ENCODE data around the gene ZMYND10.

Gene ZMYND10

DNA sequence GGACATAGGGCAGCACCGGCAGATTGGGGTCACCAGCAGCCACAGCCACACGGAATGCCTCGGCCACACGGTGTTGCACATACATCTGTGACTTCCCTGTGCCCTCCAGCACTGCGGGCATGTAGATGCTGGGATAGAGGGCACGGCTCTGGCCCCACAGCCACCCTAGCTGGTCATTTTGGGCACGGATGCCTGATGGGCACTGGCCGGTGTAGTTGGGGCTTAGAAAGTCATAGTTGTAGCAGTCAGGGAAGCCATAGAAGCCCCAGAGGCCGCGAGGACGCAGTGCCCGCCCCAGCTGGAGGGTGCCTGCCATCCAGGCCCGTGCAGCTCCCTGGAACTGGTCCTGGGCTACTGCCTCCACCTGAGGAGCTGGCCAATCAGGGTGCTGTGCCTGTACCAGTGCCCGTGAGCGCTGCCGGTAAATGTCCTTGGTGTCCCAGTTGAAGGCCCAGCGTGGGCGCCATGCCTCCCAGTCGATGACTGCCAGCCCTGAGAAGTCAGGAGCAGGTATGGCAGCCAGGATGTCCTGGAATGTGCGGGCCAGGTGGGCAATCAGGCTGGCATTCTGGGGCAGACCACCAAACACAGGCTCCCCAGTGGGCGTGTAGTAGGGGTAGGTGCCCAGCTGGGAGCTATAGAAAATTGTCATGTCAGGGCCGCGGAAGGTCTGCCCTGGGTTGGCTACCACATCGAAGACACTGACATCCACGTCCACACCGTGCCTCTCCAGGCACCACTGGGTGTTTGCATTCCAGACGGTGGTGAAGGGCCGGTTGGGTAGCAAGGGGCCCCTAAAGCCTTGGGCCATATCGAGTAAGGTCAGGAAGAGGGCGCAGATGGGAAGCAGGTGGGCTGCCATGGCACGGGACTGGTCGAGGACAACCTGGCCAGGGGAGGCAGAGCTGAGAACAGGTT is 43.2 kb downstream of the ZMYND10 start:
- DNase-seq (ENCODE audit: low read depth): no peak

DNA sequence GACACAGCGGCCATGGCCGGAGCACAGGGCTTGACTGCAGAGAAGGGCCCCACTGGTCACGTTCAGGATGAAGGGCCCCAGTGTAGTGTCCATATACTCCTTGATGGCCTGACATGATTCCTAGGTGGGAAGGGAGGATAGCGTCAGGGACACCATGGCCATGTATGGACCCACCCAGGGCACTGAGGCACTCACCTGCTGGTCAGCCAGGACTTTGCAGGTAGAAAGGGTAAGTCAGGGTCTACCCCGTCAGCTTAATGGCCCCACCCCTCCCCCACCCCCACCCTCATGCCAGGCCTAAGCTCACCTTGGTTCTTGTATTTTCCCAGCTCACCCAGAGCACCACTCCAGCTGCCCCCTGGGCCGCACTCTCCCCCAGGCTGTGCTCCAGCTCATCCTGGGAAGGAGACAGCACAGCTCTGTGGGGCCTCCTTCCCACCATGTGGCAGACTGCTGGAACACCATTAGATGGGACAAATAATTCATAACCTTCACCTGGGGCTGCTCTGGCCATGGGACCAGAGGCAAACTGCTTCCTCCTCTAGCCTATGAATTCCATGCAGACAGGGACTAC is 44.8 kb downstream of the ZMYND10 start:
- no peak for DNase-seq (ENCODE audit: low read depth)

DNA sequence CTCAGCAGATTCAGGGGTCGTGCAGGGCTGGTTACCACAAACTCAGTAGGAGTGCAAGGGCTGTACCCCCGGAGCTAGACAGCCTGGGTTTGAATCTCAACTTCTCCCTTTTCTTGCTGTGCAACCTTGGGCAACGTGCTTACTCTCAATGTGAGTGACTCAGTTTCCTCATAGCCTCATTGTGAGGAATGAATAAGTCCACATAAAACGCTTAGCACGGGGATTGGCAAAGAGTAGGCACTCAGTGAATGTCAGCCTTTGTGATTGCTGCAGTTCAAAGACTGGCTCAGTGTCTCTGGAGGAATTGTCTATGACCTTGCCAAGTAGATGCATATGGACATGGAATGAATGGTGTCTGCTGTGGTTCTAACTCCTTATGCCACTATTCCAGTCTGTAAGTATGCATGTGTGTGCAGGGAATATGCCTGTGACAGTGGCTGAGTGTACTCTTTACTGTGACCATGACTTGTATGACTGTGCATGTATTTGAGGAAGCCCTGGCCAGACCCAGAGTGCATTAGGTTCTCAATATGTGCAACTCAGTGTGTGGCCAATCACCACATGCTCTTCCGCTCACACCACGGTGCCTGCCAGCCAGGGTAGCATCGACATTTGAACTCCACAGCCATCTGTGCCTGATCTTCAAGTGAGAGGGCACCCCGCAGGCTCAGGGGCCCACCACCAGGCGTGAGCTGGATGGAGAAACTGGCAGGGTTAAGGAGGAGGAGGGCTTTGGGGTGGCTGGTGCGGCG is 45.4 kb downstream of the ZMYND10 start:
- no peak for DNase-seq (ENCODE audit: low read depth)

DNA sequence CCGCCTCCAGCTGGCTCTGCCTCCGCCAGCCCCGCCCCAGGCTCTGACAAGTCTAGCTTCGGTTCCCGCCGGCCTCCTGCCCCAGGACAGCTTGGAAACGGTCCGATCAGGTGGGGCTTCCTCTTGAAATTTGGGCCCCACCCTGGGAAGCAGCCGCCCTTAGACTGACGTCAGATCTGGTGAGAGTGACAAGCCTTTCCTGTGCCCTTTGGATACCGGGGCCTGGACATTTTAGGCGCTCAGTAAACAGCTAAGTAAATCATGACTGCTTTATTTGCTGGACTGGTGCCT is 45.9 kb downstream of the ZMYND10 start:
- no peak for DNase-seq (ENCODE audit: low read depth)

DNA sequence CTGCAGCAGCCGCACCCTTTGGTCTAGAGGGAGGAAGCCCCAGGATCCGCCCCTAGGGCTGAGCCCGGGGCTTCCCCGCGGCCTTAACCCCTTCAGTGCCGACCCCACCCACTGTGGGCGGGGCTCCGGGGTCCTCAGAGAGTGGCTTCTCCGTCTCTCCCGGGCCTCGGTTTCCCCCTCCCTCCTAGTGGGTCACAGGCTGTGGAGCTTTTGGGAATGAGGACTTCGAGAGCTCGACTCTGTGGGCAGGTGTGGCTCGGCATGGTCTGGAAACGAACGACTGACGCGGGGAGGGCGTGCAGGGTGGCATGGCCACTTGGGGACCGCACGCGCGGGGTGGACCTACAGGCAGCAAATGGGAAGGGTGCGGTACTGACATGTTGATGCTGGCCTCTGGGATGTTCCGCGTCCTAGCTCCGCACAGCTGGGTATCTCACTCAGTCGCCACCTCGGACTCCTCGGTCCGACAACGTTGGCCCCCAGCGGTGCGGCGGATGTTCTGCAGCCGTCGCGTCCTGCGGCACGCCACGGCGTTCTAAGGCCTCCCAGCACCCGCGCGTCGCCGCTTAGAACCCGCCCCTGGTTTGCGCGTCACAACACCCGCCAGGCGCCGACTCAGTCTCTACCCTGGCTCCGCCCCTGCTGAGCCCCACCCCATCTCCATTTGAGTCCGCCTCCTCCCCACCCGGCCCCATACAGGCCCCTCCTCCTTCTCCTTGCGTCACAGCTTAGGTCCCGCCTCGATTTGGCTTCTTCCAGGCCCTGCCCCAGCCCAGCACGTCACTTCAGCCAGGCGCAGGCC is 46.5 kb downstream of the ZMYND10 start, which contains the start of the genes HYAL3 and NAA80:
TSS of gene HYAL3 (minus strand) at position 570 of the 802 bp plus-strand sequence. CDS start 3,803 bp downstream, outside the sequence.
TSS of gene NAA80 (minus strand) at position 570 of the 802 bp plus-strand sequence. CDS start 1,942 bp downstream, outside the sequence.
- DNase-seq (ENCODE audit: low read depth): peak; percentile 99

DNA sequence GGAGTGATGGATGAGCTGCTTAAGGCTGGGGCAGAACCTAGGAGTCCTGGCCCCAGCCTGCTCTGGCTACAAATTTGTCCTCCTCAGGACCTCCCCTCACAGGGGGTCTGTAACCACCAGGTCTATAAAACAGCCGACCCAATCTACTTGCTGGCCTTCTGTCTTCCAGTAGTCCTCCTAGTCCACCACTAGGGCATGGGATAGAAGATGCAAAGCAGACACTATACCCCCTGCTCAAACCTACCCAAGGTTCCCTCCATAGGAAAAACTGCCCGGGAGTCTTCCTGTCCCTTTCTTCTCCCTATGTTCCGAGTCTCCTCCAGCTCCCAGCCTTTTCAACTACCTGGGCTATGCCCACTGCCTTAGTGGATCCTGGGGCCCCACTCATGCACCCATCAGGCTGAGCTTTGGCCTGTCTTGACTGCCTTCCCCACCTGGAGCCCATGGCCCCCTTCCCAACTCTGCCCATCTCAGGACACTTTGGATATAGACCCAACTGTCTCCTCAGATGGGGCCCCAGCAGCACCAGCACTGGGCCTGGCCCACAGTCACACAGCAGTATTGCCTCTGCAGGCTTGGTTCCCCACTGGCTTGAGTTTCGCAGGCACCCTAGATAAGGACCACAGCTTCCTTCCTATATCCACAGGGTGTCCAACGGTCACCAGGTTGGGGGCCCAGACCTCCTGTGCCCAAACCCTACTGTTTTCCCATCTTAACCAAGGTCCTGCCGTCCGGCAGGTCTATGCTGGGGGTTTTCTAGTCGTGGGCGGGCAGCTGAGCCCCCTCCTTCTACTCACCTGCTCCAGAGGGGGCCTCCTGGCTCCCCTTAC is 47.4 kb downstream of the ZMYND10 start:
- no peak for DNase-seq (ENCODE audit: low read depth)

DNA sequence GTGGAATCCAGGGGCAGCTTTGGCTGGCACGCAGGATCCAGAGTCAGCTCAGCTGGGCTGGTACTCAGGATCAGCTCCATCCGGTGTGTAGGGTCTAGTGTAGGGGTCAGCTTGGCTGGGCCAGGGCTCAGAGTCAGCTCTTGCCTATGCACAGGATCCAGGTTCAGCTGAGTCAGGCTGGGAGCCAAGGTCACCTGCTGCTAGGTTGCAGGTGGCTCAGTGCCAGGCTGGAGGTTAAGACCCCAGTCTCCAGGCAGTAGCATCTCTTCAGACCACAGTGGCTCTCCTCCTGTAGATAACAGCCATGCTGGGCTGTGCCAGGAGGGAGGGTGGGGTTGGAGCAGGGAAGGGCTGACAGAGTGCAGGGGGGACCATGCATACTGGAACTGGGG is 48.2 kb downstream of the ZMYND10 start:
- DNase-seq (ENCODE audit: low read depth): no peak

DNA sequence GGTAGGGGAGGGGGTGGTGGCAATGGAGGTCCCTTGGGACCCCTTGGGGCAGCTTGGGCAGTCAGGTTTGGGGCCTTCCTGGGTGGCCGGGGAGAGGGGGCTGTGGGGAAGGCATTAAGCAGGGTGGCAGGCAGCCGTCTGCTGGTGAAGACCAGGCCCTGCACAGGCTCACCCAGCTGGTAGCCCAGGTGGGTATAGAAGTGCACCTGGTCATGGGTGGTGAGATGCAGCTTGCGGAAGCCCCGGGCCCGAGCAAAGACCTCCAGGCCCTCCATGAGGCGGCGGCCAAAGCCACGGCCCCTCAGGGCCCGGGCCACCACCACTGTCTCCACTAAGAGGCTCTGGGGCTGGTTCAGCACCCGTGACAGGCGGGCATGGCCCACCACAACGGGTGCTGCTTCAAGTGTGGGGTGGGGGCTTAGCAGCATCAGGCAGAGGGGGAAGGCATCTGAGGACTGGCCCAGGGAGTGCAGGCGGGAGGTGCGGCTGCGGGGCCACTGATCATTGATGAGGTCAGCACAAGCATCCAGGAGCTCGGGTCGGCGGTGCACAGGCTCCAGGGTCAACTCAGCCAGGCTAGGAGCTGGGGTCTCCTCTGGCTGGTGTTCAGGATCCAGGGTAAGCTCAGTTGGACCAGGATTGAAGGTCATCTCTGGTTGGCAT is 48.7 kb downstream of the ZMYND10 start:
- DNase-seq (ENCODE audit: low read depth): no peak

DNA sequence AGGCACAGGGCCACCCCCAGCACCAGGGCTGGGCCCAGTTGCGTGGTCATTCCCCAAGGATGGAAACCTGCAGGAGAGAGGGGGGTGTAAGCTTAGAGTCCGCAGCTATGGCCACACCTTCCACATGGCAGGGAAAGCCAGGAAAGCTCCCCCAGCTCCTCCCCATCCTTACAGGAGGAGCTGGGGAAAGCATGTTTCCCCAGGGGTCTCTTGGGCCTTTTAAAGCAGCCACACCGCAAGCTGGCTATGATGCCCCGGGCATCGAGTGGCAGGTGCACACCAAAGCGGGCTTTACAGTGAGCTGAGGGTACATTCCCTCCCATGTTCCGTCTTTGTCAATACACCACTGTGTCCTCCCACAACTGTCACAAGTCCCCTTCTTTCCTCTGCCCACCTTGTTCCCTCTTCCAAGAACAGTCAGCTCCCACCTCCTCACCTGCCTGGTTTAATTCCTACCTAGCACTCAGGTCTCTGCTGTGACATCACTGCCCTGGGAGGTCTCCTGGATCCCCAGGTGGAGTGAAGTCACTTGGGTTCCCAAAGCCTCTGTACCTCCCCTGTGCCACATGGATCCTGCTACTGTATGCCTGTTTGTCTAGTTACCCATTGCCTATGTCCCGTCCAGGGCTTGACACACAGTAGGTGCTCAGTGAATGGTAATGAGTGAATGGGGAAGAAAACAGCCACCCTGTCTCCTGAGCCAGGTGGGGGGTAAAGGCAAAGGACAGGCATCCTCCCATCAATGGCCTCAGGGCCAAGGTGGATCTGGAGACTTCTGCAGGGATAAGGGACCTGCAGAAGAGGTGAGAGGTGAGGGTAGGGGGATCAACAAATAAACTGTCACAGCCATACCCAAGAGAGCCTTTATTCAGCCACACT is 49.7 kb downstream of the ZMYND10 start:
- no peak for DNase-seq (ENCODE audit: low read depth)

DNA sequence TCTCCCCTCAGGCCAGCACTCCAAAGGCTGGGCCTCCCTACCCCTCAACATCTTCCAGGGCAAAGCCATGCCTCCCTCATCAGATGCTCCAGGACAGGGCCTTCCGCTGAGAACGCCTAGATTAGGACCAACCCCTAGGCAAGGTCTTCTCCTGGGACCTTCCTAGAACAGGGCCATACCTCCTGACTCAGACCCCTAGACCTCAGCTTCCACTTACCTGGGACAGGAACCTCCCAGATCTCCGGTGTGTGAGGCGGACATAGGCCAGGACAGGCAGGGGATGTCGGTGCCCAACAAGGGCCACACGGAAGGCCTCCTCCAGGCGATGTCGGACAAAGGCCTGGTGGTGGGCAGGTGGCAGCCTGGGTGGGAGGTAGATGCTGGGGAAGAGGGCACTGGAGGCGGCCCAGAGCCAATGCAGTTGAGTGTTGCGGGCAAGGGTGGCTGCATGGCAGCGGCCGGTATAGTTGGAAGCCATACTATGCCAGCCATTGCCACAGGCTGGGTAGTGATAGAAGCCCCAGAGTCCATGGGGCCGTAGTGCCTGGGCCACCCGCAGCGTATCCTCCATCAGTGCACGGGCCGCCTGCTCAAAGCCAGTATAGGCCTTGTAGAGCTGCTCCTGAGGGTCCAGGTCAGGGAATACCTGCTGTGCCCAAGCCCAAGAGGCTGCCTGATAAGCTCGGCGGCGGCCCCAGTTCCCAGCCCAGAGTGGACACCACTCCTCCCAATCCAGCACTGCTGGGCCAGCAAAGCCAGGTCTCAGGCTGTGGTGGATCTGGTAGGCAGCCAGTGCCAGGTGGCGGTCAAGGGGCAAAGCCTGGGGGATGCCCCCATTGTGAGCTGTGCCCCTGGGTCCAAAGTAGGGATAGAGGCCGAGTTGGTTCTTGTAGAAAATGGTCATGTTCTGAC is 50.8 kb downstream of the ZMYND10 start:
- DNase-seq (ENCODE audit: low read depth): no peak

DNA sequence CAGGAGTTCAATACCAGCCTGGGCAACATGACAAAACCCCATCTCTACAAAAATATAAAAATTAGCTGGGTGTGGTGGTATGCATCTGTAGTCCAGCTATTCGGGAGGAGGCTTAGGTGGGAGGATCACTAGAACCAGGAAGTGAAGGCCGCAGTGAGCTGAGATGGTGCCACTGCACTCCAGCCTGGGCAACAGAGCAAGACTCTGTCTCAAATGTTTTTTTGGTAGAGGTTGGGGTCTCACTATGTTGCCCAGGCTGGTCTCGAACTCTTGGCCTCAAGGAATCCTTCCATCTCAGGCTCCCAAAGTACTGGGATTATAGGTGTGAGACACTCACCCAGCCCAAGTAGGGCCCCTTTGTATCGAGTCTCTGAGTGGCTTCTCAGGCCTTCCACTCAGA is 51.4 kb downstream of the ZMYND10 start:
- no peak for DNase-seq (ENCODE audit: low read depth)

DNA sequence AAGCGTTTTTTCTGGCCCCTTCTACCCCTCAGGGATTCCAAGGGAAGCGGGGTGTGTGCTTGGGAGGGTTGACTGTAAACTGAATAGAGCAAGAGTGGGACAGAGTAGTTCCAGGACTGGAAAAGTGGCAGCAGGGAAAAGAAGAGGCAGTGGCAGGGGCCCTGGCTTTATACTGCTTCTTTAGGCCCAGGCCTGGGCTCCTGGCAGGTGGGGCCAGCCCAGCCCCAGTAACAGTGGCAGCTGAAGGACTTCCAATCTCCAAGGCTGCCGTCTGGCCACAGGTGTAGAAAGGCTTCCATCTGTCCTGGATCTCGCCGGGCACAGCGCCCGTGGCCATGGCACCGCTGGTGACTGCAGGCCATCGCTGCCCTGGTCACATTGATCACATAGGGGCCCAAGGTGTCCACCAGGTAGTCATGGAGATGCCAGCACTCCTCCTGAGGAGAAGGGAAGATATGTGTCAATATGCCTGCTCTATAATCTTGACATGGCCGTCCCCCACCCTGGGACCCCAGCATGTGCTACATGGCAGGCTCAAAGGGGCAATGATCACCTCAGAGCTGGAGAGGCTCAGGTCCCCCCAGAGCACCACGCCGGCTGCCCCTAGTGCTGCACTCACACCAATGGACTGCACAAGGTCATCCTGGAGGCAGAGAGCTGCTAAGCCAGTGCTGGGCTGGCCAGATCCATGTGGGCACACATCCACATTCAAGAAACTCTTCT is 52.3 kb downstream of the ZMYND10 start:
- DNase-seq (ENCODE audit: low read depth): no peak

DNA sequence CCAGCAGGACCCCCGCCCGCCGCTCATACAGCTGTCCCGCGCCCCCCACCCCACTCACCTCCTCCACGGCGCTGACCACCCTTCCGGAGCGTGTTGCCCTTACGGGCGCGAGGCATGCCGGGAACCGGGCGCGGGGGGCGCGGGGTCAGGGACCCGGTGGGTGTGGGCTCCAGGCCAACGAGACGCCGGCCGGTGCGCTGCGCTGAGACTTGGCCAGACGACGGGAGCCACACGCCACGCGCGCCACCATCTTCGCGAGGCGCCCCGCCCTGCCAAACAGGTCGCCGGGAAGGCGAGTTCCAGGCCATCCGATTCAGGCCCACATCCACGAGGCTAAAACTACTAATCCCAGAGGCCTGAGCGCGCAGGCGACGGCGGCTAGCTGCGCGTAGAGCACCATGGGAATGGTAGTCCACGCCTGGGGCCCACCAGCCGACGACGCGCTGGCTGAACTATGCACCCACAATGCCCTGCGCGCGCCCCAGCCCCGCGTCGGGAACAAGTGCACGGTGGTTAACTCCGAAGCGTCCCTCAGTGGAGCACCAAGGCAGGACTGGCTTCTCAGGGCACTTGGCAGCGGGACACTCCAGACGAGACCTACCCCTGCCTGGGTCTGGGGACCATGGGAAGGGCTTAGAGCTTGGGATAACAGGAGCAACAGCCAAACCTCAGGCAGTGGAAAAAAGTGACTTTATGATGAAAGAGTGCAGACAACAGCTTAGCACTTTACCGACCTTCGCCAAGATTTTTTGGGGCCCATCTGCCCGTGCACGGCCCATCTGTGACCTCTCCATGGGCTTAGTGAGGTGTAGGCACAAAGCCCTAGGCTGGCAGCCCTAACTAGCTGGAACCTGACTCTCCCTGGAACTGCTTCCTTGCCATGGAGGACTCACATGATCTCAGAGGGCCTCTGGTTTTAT is 53.1 kb downstream of the ZMYND10 start, which contains the start of gene IFRD2:
TSS of gene IFRD2 (minus strand) at position 271 of the 920 bp plus-strand sequence. CDS start at position 116, 155 bp downstream.
- peak; percentile 87 for DNase-seq (ENCODE audit: low read depth)
